ENCODE measurements around the gene LIN52.

LIN52 gene

DNA sequence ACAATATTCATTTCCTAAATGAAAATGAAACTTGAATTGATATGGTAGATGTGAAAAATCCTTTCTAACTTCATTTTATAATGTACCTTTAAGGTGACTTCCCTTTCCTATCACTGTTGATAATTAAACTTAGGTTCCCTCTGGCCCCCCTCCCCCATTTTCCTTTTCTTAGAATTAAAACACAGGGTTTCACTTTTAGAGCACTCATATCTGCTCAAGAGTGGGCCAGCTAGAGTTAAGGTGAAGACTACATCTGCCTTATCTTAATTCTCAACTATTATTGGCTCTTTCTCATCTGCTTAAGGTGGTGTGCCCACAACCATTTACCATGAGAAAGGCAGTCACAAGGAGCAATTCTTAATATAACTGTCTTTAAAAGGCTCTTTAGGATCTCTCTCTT, 49.7 kb downstream of the LIN52 start:
- no peak for TF ChIP-seq POLR2A (IDR thresholded peaks at IDR 0.05; ENCODE audit: low read depth, low read length)
- no peak for DNase-seq (ENCODE audit: insufficient read length, low spot score)
- no peak for FAIRE-seq

DNA sequence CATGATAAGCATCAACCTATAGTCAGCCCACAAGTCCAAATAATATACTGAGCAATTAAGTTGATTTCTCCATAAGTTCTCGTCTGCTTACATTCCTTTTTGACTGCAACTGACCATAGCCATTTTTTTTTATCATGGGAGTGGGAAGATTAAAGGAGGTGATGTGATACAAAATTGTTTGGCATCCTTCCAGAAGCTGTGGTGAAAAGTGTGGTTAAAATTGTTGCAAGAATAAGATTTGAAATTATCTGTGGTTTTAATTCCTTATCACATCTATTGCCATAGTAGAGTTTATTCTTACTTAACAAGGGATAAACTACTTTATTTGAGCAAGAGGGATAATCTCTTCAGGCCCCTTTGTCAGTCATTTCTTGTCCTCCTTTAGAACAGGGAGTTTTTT, 50.7 kb downstream of the LIN52 start:
- FAIRE-seq, result no peak
- DNase-seq (ENCODE audit: insufficient read length, low spot score), result no peak
- no peak for TF ChIP-seq POLR2A (IDR thresholded peaks at IDR 0.05; ENCODE audit: low read depth, low read length)

DNA sequence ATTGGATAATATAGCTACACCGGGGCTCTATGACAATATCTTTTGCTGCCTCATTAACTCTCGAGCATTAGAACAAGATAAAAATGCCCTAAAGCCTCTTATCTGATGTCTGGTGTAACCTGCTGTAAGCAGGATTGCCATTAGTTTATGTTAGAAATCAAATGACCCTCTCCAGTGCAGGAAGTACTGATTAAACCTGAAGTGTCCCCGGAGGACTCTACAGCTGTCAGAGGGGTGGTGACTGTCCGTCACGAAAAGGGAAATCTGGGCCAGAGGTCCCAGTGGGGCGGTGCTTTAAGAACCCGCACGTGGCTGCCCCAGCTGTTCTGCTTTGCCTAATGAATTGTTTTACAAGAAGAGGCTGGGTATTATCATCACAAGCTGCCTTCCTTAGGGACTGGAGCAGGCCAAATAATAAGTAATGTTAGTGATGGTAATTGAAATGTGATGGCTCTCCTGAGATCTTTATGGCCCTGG, 55.7 kb downstream of the LIN52 start:
- FAIRE-seq, result no peak
- no peak for TF ChIP-seq POLR2A (IDR thresholded peaks at IDR 0.05; ENCODE audit: low read depth, low read length)
- DNase-seq (ENCODE audit: insufficient read length, low spot score), result no peak

GRCh38 chr14:74141703-74142102, 56.9 kb downstream of the LIN52 start:
- DNase-seq (ENCODE audit: insufficient read length, low spot score) (no peak), FAIRE-seq (no peak)
- no peak for TF ChIP-seq POLR2A (IDR thresholded peaks at IDR 0.05; ENCODE audit: low read depth, low read length)

GRCh38 chr14:74142523-74142922, 57.8 kb downstream of the LIN52 start:
- no peak for DNase-seq (ENCODE audit: insufficient read length, low spot score)
- no peak for TF ChIP-seq POLR2A (IDR thresholded peaks at IDR 0.05; ENCODE audit: low read depth, low read length)
- no peak for FAIRE-seq

- FAIRE-seq, result no peak
- DNase-seq (ENCODE audit: insufficient read length, low spot score), result no peak
- TF ChIP-seq POLR2A (IDR thresholded peaks at IDR 0.05; ENCODE audit: low read depth, low read length), result no peak
Measured at GRCh38 chr14:74144789-74145188, 60.0 kb downstream of the LIN52 start.

DNA sequence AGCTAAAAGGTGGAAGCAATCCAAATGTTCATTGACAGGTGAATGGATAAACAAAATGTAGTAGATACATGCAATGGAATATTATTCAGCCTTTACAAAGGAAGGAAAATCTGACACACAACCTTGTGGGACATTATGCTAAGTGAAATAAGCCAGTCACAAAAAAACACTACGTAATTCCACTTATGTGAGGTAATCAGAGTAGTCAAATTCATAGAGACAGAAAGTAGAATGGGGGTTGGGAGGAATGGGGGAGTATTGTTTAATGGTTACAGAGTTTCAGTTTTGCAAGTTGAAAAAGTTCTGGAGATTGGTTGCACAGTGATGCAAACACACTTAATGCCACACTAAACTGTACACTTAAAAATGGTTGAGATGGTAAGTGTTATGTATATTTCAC, 62.8 kb downstream of the LIN52 start:
- no peak for TF ChIP-seq POLR2A (IDR thresholded peaks at IDR 0.05; ENCODE audit: low read depth, low read length)
- DNase-seq (ENCODE audit: insufficient read length, low spot score) (no peak), FAIRE-seq (no peak)

DNA sequence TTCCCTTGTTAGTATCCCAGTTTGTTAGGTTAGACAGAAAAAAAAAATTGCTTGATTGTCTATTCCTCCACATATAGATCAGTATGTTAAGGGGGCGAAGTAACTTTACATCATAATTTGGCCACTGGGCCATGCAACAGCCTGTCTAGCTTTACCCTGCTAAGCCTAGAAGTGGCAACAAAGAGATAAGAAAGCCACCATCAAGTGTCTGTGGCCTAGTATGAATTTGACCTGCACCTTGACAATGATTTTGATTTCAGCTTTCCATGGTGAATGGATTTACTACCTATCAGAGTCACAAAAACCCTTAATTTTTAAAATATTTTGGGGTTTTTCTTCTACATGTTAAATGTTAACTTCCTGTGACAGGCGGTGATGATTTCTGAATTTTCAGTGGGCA, 63.9 kb downstream of the LIN52 start:
- FAIRE-seq (no peak), DNase-seq (ENCODE audit: insufficient read length, low spot score) (no peak)
- no peak for TF ChIP-seq POLR2A (IDR thresholded peaks at IDR 0.05; ENCODE audit: low read depth, low read length)

DNA sequence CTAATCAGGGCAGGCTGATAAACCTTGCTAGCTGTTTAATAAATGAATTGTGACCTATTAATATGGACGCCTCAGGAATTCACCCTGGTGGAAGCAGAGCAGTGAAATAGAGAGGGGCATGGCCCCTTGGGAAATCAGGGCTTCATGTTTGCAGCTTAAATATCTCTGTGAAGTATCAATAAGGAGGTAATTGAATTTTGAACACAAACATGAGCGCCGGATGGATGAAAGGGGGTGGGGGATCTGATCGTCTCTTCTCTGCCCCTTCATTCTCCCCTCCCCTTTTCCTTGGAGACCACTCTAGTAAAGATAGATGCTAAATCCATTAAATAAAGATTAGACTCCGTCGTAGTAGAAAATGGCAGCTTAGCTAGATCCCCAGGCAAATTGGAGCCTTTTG, 70.5 kb downstream of the LIN52 start:
- no peak for TF ChIP-seq POLR2A (IDR thresholded peaks at IDR 0.05; ENCODE audit: low read depth, low read length)
- FAIRE-seq (no peak), DNase-seq (ENCODE audit: insufficient read length, low spot score) (no peak)

GRCh38 chr14:74155749-74156148, 71.0 kb downstream of the LIN52 start:
- no peak for TF ChIP-seq POLR2A (IDR thresholded peaks at IDR 0.05; ENCODE audit: low read depth, low read length)
- FAIRE-seq (no peak), DNase-seq (ENCODE audit: insufficient read length, low spot score) (no peak)

DNA sequence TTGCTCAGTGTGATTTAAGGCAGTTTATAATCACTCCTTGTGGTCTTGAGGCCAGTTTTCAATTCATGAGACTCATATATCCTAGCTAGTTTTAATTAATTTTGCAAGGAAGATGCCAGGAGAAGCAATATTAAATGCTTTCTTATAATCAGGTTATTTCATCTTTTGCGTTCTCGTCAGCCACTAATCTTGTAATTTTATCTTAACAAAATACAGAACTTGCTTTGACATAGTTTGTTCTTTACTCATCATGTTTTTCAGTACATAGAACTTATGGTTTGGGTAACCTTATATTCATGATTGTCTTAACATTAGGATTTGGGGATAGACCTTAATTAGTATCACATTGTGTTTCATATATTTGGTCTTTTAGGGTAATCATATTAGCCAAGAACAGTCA, 76.0 kb downstream of the LIN52 start:
- no peak for DNase-seq (ENCODE audit: insufficient read length, low spot score)
- no peak for FAIRE-seq
- TF ChIP-seq POLR2A (IDR thresholded peaks at IDR 0.05; ENCODE audit: low read depth, low read length), result no peak

GRCh38 chr14:74161526-74162158, 76.9 kb downstream of the LIN52 start:
- FAIRE-seq (no peak), DNase-seq (ENCODE audit: insufficient read length, low spot score) (no peak)
- no peak for TF ChIP-seq POLR2A (IDR thresholded peaks at IDR 0.05; ENCODE audit: low read depth, low read length)

- no peak for DNase-seq (ENCODE audit: insufficient read length, low spot score)
- no peak for FAIRE-seq
- no peak for TF ChIP-seq POLR2A (IDR thresholded peaks at IDR 0.05; ENCODE audit: low read depth, low read length)
Measured at GRCh38 chr14:74169906-74170305, 85.2 kb downstream of the LIN52 start.

DNA sequence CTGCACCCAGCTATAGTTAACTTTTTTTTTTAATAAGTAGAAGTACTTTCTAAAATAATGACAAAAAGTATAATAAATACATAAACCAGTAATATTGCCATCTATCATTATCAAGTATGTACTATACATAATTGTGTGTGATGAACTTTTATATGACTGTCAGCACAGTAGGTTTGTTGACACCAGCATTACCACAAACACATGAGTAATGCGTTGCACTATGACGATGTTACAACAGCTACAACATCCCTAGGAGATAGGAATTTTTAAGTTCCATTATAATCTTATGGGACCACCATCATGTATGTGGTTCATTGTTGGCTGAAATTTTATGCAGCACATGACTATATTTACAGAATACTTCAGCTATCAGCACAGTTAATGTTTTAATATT, 91.6 kb downstream of the LIN52 start:
- no peak for FAIRE-seq
- no peak for TF ChIP-seq POLR2A (IDR thresholded peaks at IDR 0.05; ENCODE audit: low read depth, low read length)
- no peak for DNase-seq (ENCODE audit: insufficient read length, low spot score)

DNA sequence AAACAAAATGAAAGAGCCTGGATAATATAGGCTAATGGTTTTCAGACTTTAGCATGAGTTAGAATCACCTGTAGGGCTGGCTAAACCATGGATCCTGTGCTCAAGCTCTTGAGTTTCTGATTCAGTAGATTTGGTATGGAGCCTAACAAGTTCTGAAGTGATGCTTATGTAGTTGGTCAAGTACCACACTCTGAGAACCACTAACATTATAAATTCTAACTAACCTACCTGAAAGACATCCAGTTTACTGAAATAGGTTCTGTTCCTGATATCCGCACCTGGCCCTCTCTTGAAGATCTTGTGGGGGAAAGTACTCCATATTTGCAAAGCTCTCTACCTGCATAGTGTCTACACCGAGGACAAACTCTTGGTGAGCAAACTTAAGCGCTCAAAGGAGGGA, 95.1 kb downstream of the LIN52 start:
- DNase-seq (ENCODE audit: insufficient read length, low spot score), result no peak
- no peak for FAIRE-seq
- TF ChIP-seq POLR2A (IDR thresholded peaks at IDR 0.05; ENCODE audit: low read depth, low read length), result no peak

All from H54 (cell line).